Transverse colon (tissue), 3 donors: ENCODE data around the gene CMTM3.

Source experiments
- EP300 ChIP-seq: sonication (generic); formaldehyde crosslinking; IDR thresholded peaks from one replicate; pipeline ENCODE4 v1.6.1; 2017; ENCODE audit warnings: antibody characterized with exemption, low read depth
- TF ChIP-seq, protein P1 (sequence below), 5 experiments: fragments of 200-600 bp in 3 of 5; fragments of 450-650 bp in 2 of 5; sonication (generic) in 3 of 5; IDR thresholded peaks; 1 replicate in 2 of 5; 2 replicates in 3 of 5; pipeline ENCODE4 v1.5.1; 2016 to 2017; ENCODE audit warnings: antibody characterized with exemption in 5 of 5, inconsistent platforms in 3 of 5, mild to moderate bottlenecking in 2 of 5, moderate library complexity in 1 of 5

DNA sequence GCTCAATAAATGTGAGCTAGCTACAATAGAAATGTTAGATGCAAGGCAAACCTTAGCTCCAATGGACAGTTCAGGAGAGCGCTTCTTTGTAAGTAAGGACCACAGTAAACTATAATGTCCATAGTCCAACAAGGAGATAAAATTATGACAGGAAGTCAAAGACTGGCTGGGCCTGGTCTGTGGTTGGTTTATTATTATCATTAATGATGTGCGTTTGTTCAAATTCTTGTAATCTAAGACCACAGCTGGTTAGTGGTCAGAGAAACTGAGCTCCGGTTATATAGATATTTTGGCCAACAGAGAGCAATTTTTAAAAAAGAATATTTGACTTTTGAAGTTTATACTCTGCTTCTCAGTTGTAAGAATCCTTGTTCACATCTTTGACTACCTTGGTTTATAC, 30.0 kb upstream of the CMTM3 start:
- TF ChIP-seq, protein P1, sequence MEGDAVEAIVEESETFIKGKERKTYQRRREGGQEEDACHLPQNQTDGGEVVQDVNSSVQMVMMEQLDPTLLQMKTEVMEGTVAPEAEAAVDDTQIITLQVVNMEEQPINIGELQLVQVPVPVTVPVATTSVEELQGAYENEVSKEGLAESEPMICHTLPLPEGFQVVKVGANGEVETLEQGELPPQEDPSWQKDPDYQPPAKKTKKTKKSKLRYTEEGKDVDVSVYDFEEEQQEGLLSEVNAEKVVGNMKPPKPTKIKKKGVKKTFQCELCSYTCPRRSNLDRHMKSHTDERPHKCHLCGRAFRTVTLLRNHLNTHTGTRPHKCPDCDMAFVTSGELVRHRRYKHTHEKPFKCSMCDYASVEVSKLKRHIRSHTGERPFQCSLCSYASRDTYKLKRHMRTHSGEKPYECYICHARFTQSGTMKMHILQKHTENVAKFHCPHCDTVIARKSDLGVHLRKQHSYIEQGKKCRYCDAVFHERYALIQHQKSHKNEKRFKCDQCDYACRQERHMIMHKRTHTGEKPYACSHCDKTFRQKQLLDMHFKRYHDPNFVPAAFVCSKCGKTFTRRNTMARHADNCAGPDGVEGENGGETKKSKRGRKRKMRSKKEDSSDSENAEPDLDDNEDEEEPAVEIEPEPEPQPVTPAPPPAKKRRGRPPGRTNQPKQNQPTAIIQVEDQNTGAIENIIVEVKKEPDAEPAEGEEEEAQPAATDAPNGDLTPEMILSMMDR (IDR thresholded peaks at IDR 0.05) = no peak
- TF ChIP-seq EP300 = no peak
